HFF-Myc (cell line): ENCODE data around the gene CLN6.
"Not testable (repeated sequence)": the region's sequence is repeated elsewhere in the genome, so short reads cannot be mapped to it uniquely, and the experiment has no call there.

ENCODE experiments used
- DNase-seq: peaks from one replicate; pipeline ENCODE4 v3.0.0-alpha.2; 2011; ENCODE audit warnings: low read depth; ENCODE audit errors: extremely low read depth
- H3K4me3 ChIP-seq: replicated peaks from 2 replicates; pipeline ENCODE4 v1.5.1; 2011; ENCODE audit warnings: low read depth, mild to moderate bottlenecking, control low read depth, low read length
- CTCF ChIP-seq: IDR thresholded peaks from 2 replicates; pipeline ENCODE4 v1.5.1; 2012; ENCODE audit warnings: mild to moderate bottlenecking, low read depth, low read length, control low read depth; ENCODE audit errors: missing control alignments

CLN6 gene

GRCh38 chr15:68204776-68205557 is 24.6 kb downstream of the CLN6 start, which contains the start of gene CALML4:
CALML4 (minus strand) TSS chr15:68205332; CDS start chr15:68205247, 85 bp downstream.
- TF ChIP-seq CTCF: no peak
- no peak within 1 kb of the TSS for H3K4me3 ChIP-seq
- no peak for DNase-seq

- TF ChIP-seq CTCF: no peak
- H3K4me3 ChIP-seq: no peak overlapping the region
- DNase-seq: no peak
Measured at GRCh38 chr15:68204361-68204760, 25.2 kb downstream of the CLN6 start.

GRCh38 chr15:68203956-68204355 is 25.6 kb downstream of the CLN6 start:
- H3K4me3 ChIP-seq: no peak overlapping the region
- TF ChIP-seq CTCF: no peak
- DNase-seq: no peak

- no peak for TF ChIP-seq CTCF
- DNase-seq: no peak
- H3K4me3 ChIP-seq: no peak overlapping the region
Measured at GRCh38 chr15:68203486-68203885, 26.0 kb downstream of the CLN6 start.

DNA sequence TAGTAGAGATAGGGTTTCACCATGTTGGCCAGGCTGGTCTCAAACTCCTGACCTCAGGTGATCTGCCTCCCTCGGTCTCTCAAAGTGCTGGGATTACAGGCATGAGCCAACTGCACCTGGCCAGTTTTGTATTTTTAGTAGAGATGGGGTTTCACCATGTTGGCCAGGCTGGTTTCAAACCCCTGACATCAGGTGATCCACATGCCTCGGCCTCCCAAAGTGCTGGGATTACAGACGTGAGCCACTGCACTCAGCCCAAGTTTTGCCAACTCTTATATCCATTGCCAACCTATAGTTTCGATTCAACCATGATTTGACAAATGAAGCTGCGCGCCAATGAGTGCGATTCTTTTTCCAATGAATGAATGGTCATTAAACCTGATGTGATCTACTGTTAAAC is 26.5 kb downstream of the CLN6 start:
- not testable (repeated sequence) for DNase-seq, H3K4me3 ChIP-seq

- TF ChIP-seq CTCF: no peak
Measured at GRCh38 chr15:68201879-68202261, 27.7 kb downstream of the CLN6 start.

GRCh38 chr15:68201153-68201878 is 28.2 kb downstream of the CLN6 start:
- TF ChIP-seq CTCF: no peak
- H3K4me3 ChIP-seq: no peak overlapping the region
- DNase-seq: no peak

More at GRCh38 chr15:68201879-68202261, 27.7 kb downstream of the CLN6 start:
- no peak for DNase-seq
- no peak overlapping the region for H3K4me3 ChIP-seq
